A549 (cell line): ENCODE results near the gene RNF141.

Experiments
- BHLHE40 ChIP-seq: IDR thresholded peaks from 2 replicates; pipeline ENCODE4 v1.6.1; 2012; ENCODE audit warnings: low read depth, low read length, inconsistent platforms
- CTCF ChIP-seq: fragments of >200 bp; sonication (Bioruptor Twin); formaldehyde crosslinking; IDR thresholded peaks from 3 replicates; pipeline ENCODE4 v1.5.1; 2016
- MYC ChIP-seq: IDR thresholded peaks from 2 replicates; pipeline ENCODE4 v1.6.1; 2012; ENCODE audit warnings: mild to moderate bottlenecking, inconsistent platforms, low read length, improper control_type of control experiment, borderline replicate concordance
- PHF8 ChIP-seq: fragments of 200-600 bp; sonication (generic); IDR thresholded peaks from 2 replicates; pipeline ENCODE4 v1.6.1; 2016; ENCODE audit warnings: low read depth, mild to moderate bottlenecking, antibody characterized with exemption, moderate library complexity, borderline replicate concordance
- RAD21 ChIP-seq, 2 experiments: fragments of >200 bp in 1 of 2; sonication (Bioruptor Twin) in 1 of 2; formaldehyde crosslinking in 1 of 2; IDR thresholded peaks in 1 of 2; conservative IDR thresholded peaks in 1 of 2; 2 replicates in 1 of 2; 3 replicates in 1 of 2; pipeline ENCODE4 v1.6.1; 2012 to 2018; ENCODE audit warnings: inconsistent platforms in 1 of 2
- REST ChIP-seq: fragments of 200-600 bp; sonication (generic); IDR thresholded peaks from 2 replicates; pipeline ENCODE4 v1.6.1; 2016; ENCODE audit warnings: antibody characterized with exemption, mild to moderate bottlenecking, moderate library complexity
- RFX5 ChIP-seq: fragments of 450-650 bp; IDR thresholded peaks from 2 replicates; pipeline ENCODE4 v1.7.1; 2014; ENCODE audit warnings: antibody characterized with exemption, mild to moderate bottlenecking, moderate library complexity

- TF ChIP-seq CTCF (no peak), RAD21 (conservative IDR thresholded peaks at IDR 0.05 in 1 of 2, IDR thresholded peaks at IDR 0.05 in 1 of 2) (no peak), REST (no peak), BHLHE40 (no peak), RFX5 (no peak), PHF8 (no peak), MYC (no peak)
These were observed 46.1 kb downstream of the RNF141 start for GRCh38 chr11:10494636-10495463.
